TTC549 (cell line): ENCODE data around the gene BICRA.

Experiments used
- FAIRE-seq: peaks from 2 replicates; lab custom pipeline; 2012; peaks lifted over from hg19 to GRCh38; lab: Jason Lieb, UNC

Gene BICRA

GRCh38 chr19:47601180-47601904 is 7.6 kb upstream of the BICRA start:
- no peak for FAIRE-seq

GRCh38 chr19:47603706-47604565 is 5.0 kb upstream of the BICRA start:
- FAIRE-seq, result no peak

- FAIRE-seq, result no peak
These were observed 1.3 kb upstream of the BICRA start for GRCh38 chr19:47607564-47608073.

- no peak for FAIRE-seq
These were observed 638 bp upstream of the BICRA start for GRCh38 chr19:47608074-47608918.

- FAIRE-seq, result no peak
These were observed 1.3 kb downstream of the BICRA start for GRCh38 chr19:47609906-47610894.

GRCh38 chr19:47610902-47611301 is 2.0 kb downstream of the BICRA start:
- FAIRE-seq, result no peak

GRCh38 chr19:47613165-47614020 is 4.5 kb downstream of the BICRA start:
- FAIRE-seq, result no peak

GRCh38 chr19:47614021-47614295 is 5.0 kb downstream of the BICRA start:
- FAIRE-seq, result no peak

GRCh38 chr19:47614559-47614958 is 5.6 kb downstream of the BICRA start:
- FAIRE-seq, result no peak

- FAIRE-seq, result no peak
These were observed 6.3 kb downstream of the BICRA start for GRCh38 chr19:47615230-47615629.

GRCh38 chr19:47615714-47616113 is 6.8 kb downstream of the BICRA start:
- FAIRE-seq, result no peak

- FAIRE-seq, result no peak
These were observed 9.8 kb downstream of the BICRA start for GRCh38 chr19:47618771-47619170.

- no peak for FAIRE-seq
These were observed 10.8 kb downstream of the BICRA start for GRCh38 chr19:47619763-47620162.

- no peak for FAIRE-seq
These were observed 14.4 kb downstream of the BICRA start for GRCh38 chr19:47623151-47623920.

GRCh38 chr19:47623921-47624391 is 15.0 kb downstream of the BICRA start:
- FAIRE-seq, result no peak

- no peak for FAIRE-seq
These were observed 16.7 kb downstream of the BICRA start for GRCh38 chr19:47625650-47626049.

- FAIRE-seq, result no peak
These were observed 17.3 kb downstream of the BICRA start for GRCh38 chr19:47626238-47626637.

GRCh38 chr19:47628078-47628771 is 19.3 kb downstream of the BICRA start:
- FAIRE-seq, result no peak

- no peak for FAIRE-seq
These were observed 21.7 kb downstream of the BICRA start for GRCh38 chr19:47630594-47630993.
